Kidney (tissue), 14 donors: Measurements from ENCODE around the gene SMIM23. TPM values are rescaled to one million over a fixed set of nuclear protein-coding genes. Genes with fewer than 3 reads are reported as not detected.

Experiments
- DNase-seq, 5 donors: peaks; one replicate each; pipeline ENCODE4 v3.0.0-alpha.2; 2013 to 2020
- FAIRE-seq: peaks from 2 replicates; lab custom pipeline; 2012; peaks lifted over from hg19 to GRCh38; lab: Jason Lieb, UNC
- H3K27ac ChIP-seq, 2 donors: one replicate each; pipeline ENCODE4 v1.7.0; 2013; ENCODE audit warnings: low read depth in 2 of 2, low read length in 2 of 2, inconsistent platforms in 1 of 2
- H3K27me3 ChIP-seq: one replicate; pipeline ENCODE4 v1.7.1; 2013; ENCODE audit warnings: low read length, inconsistent platforms; ENCODE audit not compliant: control insufficient read depth, insufficient read depth
- H3K36me3 ChIP-seq, 3 donors: one replicate each; pipeline versions ENCODE4 v1.7.0 to v1.7.1; 2013; ENCODE audit warnings: low read length in 3 of 3, control low read depth in 1 of 3, inconsistent platforms in 1 of 3; ENCODE audit not compliant: insufficient read depth in 3 of 3, control insufficient read depth in 2 of 3
- H3K4me1 ChIP-seq, 3 donors: one replicate each; pipeline versions ENCODE4 v1.7.0 to v1.7.1; 2013; ENCODE audit warnings: low read length in 3 of 3, inconsistent platforms in 1 of 3, low read depth in 1 of 3; ENCODE audit not compliant: control insufficient read depth in 2 of 3, insufficient read depth in 2 of 3
- H3K4me3 ChIP-seq, 3 donors: one replicate each; pipeline versions ENCODE4 v1.7.0 to v1.8.1; 2013; ENCODE audit warnings: low read length in 3 of 3, control low read depth in 1 of 3, inconsistent platforms in 1 of 3
- H3K9ac ChIP-seq, 3 donors: one replicate each; pipeline versions ENCODE4 v1.7.0 to v1.7.1; 2013; ENCODE audit warnings: low read length in 3 of 3, control low read depth in 1 of 3, inconsistent platforms in 1 of 3
- H3K9me3 ChIP-seq, 3 donors: one replicate each; pipeline versions ENCODE4 v1.7.0 to v1.7.1; 2013; ENCODE audit warnings: low read length in 3 of 3, control low read depth in 1 of 3, inconsistent platforms in 1 of 3; ENCODE audit not compliant: control insufficient read depth in 2 of 3, insufficient read depth in 1 of 3
- CTCF ChIP-seq: IDR thresholded peaks from 3 replicates; pipeline ENCODE4 v1.5.1; 2012; ENCODE audit warnings: mild to moderate bottlenecking, moderate library complexity, borderline replicate concordance; ENCODE audit not compliant: insufficient read depth; ENCODE audit errors: extremely low read depth
- intact Hi-C: fragments of 100-400 bp; cut with DNase I; formaldehyde crosslinking; loops from one replicate; pipeline ENCODE4 v1.11.1; 2022
- polyA plus RNA-seq: library from polyadenylated mRNA; stranded (reverse); fragments of 350-450 nt; fragmentation: Illumina TruSeq; extraction: RNeasy Lipid Tissue Mini Kit (QIAGEN cat#74804); gene quantifications from one replicate; pipeline ENCODE4 v1.2.3, GENCODE V29; 2014; ENCODE audit warnings: low read depth, low replicate concordance; ENCODE audit not compliant: insufficient read depth
- total RNA-seq: library from RNA; stranded (reverse); fragmentation: NEBNext Ultra II Directional; extraction: Animal tissue kit (Norgen Biotek cat#: 25700); gene quantifications from one replicate; pipeline ENCODE4 v1.2.1, GENCODE V29; 2021
- donor health status: control.
- donor health status: control.
- donor health status: control.
- donor health status: control.
- donor health status: control.
- donor health status: DM: yes; HTN: yes; CAD: no.
- donor health status: Normal renal cell carcinoma (clear cell type).

The SMIM23 gene
- total and polyA plus RNA-seq, 2 donors from 2014 or later = not detected

DNA sequence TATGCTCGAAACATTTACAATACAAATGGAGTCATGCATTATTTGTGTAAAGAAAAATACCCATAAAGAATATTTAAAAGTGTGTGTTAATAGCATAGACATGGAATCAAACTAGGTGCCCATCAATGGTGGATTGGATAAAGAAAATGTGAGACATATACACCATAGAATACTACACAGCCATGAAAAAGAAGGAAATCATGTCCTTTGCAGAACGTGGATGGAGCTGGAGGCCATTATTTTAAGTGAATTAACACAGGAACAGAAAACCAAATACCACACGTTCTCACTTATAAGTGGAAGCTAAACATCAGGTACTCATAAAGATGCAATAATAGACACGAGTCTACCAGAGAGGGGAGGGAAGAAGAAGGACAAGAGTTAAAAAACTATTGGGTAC is 22.8 kb downstream of the SMIM23 start:
- DNase-seq = no peak
- intact Hi-C loops = no loop called here
- H3K27ac ChIP-seq = no peak overlapping the region
- no peaks in the 10 kb centered on the region for H3K27me3 ChIP-seq
- no peak for TF ChIP-seq CTCF
- FAIRE-seq = no peak
- peaks cover 0 to 9% (median 3%) of the 10 kb centered on the region in 3 donors for H3K9me3 ChIP-seq
- H3K4me3 ChIP-seq = no peak overlapping the region
- H3K36me3 ChIP-seq = no peaks in the 10 kb centered on the region
- no peak overlapping the region for H3K9ac ChIP-seq
- H3K4me1 ChIP-seq = no peaks in the 10 kb centered on the region

DNA sequence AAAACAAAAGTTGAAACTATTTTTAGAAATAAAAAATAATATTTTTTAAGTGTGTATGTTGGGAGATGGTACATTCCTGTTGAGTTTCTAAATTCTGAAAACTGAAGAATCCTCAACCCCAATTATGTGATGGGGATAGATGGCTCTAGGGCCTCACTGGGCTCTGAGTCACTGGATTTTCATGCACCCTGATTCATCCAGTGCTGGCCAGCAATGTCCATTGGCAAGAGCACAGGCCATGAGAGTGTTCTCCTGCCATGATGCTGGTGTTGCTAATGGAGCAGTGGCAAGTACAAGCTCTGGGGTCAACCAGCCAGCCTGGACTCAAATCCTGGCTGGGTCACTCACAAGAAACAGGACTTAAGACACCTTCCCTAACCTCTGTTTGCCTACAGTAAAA is 23.3 kb downstream of the SMIM23 start:
- no peak overlapping the region for H3K4me3 ChIP-seq
- H3K9ac ChIP-seq = no peak overlapping the region
- no peaks in the 10 kb centered on the region for H3K4me1 ChIP-seq
- no peaks in the 10 kb centered on the region for H3K36me3 ChIP-seq
- no peak for TF ChIP-seq CTCF
- no peaks in the 10 kb centered on the region for H3K27me3 ChIP-seq
- peaks cover 0 to 9% (median 3%) of the 10 kb centered on the region in 3 donors for H3K9me3 ChIP-seq
- intact Hi-C loops = no loop called here
- DNase-seq (no peak), FAIRE-seq (no peak)
- no peak overlapping the region for H3K27ac ChIP-seq

DNA sequence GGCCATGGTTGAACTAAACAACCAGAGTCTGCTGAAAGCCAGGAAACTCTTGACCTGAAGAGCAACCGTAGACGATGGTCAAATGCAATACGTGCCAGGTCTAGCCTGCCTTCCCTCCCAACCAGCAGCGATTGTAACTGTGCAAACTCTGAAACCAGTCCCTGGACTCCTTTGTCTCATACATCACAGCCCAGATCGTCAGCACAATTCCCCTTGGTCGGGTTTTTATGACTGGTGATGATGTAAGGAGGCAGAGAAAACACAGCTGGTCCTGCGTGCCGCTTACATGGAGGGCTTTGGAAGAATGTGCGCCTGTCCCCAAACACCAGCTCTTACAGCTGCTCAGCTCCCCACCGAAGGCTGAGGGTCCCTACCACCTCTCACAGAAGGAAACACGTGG is 24.6 kb downstream of the SMIM23 start:
- Histone ChIP-seq H3K36me3 (no peaks in the 10 kb centered on the region), H3K27ac (no peak overlapping the region), H3K27me3 (no peaks in the 10 kb centered on the region), H3K9me3 (peaks cover 0 to 9% (median 3%) of the 10 kb centered on the region in 3 donors), H3K4me3 (no peak overlapping the region), H3K9ac (no peak overlapping the region), H3K4me1 (no peaks in the 10 kb centered on the region)
- DNase-seq (peak in 3 of 5 donors; percentile 35 to 77 (median 46)), FAIRE-seq (no peak)
- intact Hi-C loops = no loop called here
- TF ChIP-seq CTCF = no peak

DNA sequence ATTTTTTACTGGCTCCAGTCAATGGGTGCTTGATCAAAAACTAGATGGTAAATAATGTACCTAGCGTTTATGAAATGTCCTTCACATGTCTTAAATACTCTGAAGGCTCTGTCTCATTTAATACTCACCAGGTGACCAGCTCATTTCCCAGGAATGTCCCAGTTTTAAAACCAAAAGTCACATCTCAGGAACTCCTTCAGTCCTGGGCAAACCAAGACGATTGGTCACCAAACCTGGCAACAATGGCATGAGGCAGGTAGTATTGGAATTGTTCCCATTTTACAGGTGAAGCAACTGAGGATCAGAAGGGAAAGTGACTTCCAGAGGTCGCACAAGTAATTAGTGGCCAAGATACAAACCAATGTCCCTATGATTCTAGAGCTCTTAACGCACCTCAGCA is 27.7 kb downstream of the SMIM23 start:
- no peak overlapping the region for H3K4me3 ChIP-seq
- no peaks in the 10 kb centered on the region for H3K4me1 ChIP-seq
- H3K9ac ChIP-seq = no peak overlapping the region
- intact Hi-C loops = no loop called here
- no peak overlapping the region for H3K27ac ChIP-seq
- H3K36me3 ChIP-seq = no peaks in the 10 kb centered on the region
- DNase-seq (no peak), FAIRE-seq (no peak)
- no peaks in the 10 kb centered on the region for H3K27me3 ChIP-seq
- TF ChIP-seq CTCF = no peak
- H3K9me3 ChIP-seq = peaks cover 0 to 9% (median 3%) of the 10 kb centered on the region in 3 donors
